GM12878 (cell line): ENCODE data around the gene GSE1. TPM values are rescaled to one million over a fixed set of nuclear protein-coding genes. Genes with fewer than 3 reads are reported as not detected.
A peak's percentile ranks its signal among the peaks of the same experiment; 100 is the strongest.

ENCODE experiments used
- ATAC-seq: fragments of 200-7000 bp; cut with Tn5 transposase; 3 replicates; pipeline ENCODE4 v1.9.1; 2020; ENCODE audit warnings: mild to moderate bottlenecking, moderate library complexity
- BruUV-seq: library from RNA; stranded (reverse); fragments of 400-500 nt; replicated peaks from 2 replicates; lab custom pipeline; 2021; lab: Mats Ljungman, UMichigan
- CTCF ChIA-PET: fragments of 300-600 bp; sonication (Branson Sonifier 250); formaldehyde crosslinking; extraction: SDS; loops from one replicate; lab custom pipeline; 2021; ENCODE audit warnings: inconsistent platforms; lab: Yijun Ruan, JAX
- POLR2A ChIA-PET: fragments of 350-600 bp; formaldehyde crosslinking; extraction: SDS; loops from one replicate; lab custom pipeline; 2021; ENCODE audit warnings: inconsistent platforms; lab: Charles Lee
- RAD21 ChIA-PET: fragments of 300-600 bp; sonication (Branson Sonifier 250); formaldehyde crosslinking; loops from one replicate; lab custom pipeline; 2023; ENCODE audit warnings: antibody characterized with exemption; ENCODE audit not compliant: unreplicated experiment; lab: Charles Lee
- SMC1A ChIA-PET: fragments of 300-600 bp; sonication (Branson Sonifier 250); formaldehyde crosslinking; loops from one replicate; lab custom pipeline; 2023; ENCODE audit not compliant: unreplicated experiment, uncharacterized antibody; lab: Charles Lee
- DNase-seq: peaks from one replicate; pipeline ENCODE4 v3.0.0-alpha.2; 2011; ENCODE audit warnings: low read depth, low spot score
- FAIRE-seq: peaks from 3 replicates; lab custom pipeline; 2011; peaks lifted over from hg19 to GRCh38; lab: Jason Lieb, UNC
- H2AFZ ChIP-seq: 2 replicates; pipeline ENCODE4 v1.6.0; 2011; ENCODE audit warnings: low read depth, low read length, control low read depth; ENCODE audit not compliant: control insufficient read depth
- H3K27ac ChIP-seq: 2 replicates; pipeline ENCODE4 v1.5.1; 2011; ENCODE audit warnings: control low read depth; ENCODE audit not compliant: control insufficient read depth, insufficient read depth
- H3K27me3 ChIP-seq, 2 experiments: replicated peaks in 1 of 2; 2 replicates each; pipeline versions ENCODE4 v1.6.0 to v1.6.1; 2011; ENCODE audit warnings: low read length in 1 of 2; ENCODE audit not compliant: control insufficient read depth in 2 of 2, insufficient read depth in 2 of 2
- H3K36me3 ChIP-seq, 2 experiments: 2 replicates each; pipeline ENCODE4 v1.5.1; 2011; ENCODE audit warnings: low read length in 1 of 2; ENCODE audit not compliant: control insufficient read depth in 2 of 2, insufficient read depth in 2 of 2
- H3K4me1 ChIP-seq: 2 replicates; pipeline ENCODE4 v1.6.1; 2011; ENCODE audit warnings: mild to moderate bottlenecking, low read length, moderate library complexity, mixed read lengths; ENCODE audit not compliant: control insufficient read depth, insufficient read depth
- H3K4me2 ChIP-seq: 2 replicates; pipeline ENCODE4 v1.6.0; 2011; ENCODE audit warnings: control low read depth; ENCODE audit not compliant: control insufficient read depth, insufficient read depth
- H3K4me3 ChIP-seq: fragments of 200-600 bp; sonication (generic); 2 replicates; pipeline ENCODE4 v1.5.1; 2016
- H3K79me2 ChIP-seq: 2 replicates; pipeline ENCODE4 v1.6.0; 2011; ENCODE audit warnings: low read length; ENCODE audit not compliant: control insufficient read depth, insufficient read depth
- H3K9ac ChIP-seq: 2 replicates; pipeline ENCODE4 v1.8.0; 2011; ENCODE audit warnings: low read length, control low read depth, mixed read lengths; ENCODE audit not compliant: control insufficient read depth, insufficient read depth
- H3K9me3 ChIP-seq: replicated peaks from 3 replicates; pipeline ENCODE4 v1.5.1; 2011; ENCODE audit warnings: mild to moderate bottlenecking, low read length; ENCODE audit not compliant: control insufficient read depth, insufficient read depth
- H4K20me1 ChIP-seq: 2 replicates; pipeline ENCODE4 v1.6.0; 2011; ENCODE audit not compliant: control insufficient read depth, insufficient read depth
- CBX3 ChIP-seq: fragments of 200-600 bp; sonication (generic); IDR thresholded peaks from 2 replicates; pipeline ENCODE4 v1.6.1; 2016; ENCODE audit warnings: low read depth, borderline replicate concordance
- MEF2B ChIP-seq: fragments of 450-650 bp; IDR thresholded peaks from 2 replicates; pipeline ENCODE4 v1.6.1; 2018; ENCODE audit warnings: mild to moderate bottlenecking, moderate library complexity; ENCODE audit not compliant: partially characterized antibody, poor library complexity, severe bottlenecking
- POLR2A ChIP-seq: IDR thresholded peaks from 2 replicates; pipeline ENCODE4 v1.6.1; 2011; ENCODE audit warnings: low read depth, mild to moderate bottlenecking, low read length
- RBBP5 ChIP-seq: fragments of 200-600 bp; sonication (generic); conservative IDR thresholded peaks from 2 replicates; pipeline ENCODE4 v1.6.1; 2016
- SREBF1 ChIP-seq: IDR thresholded peaks from 2 replicates; pipeline ENCODE4 v1.6.1; 2012; ENCODE audit warnings: mild to moderate bottlenecking, low read length
- WGBS: methylation state at CpG from one replicate; pipeline ENCODE4 v1.1.6; 2016; ENCODE audit warnings: low lambda C conversion rate; ENCODE audit not compliant: insufficient replicate concordance, insufficient coverage; ENCODE audit errors: missing lambda C conversion rate; 5-methylcytosine and 5-hydroxymethylcytosine counted together
- in situ Hi-C: fragments of 300-500 bp; cut with MboI; formaldehyde crosslinking; loops from 9 replicates; pipeline ENCODE4 v1.14.3; 2018; ENCODE audit warnings: mixed read lengths
- intact Hi-C: fragments of 100-400 bp; cut with micrococcal nuclease; formaldehyde crosslinking; loops from one replicate; pipeline ENCODE4 v1.14.2; 2022; ENCODE audit not compliant: unreplicated experiment
- polyA plus RNA-seq, 11 experiments: library from polyadenylated mRNA; depleted of rRNA in 4 of 11; unstranded in 6 of 11; stranded (reverse) in 5 of 11; fragments of >200 nt; fragmentation: Nextera tagmentation in 4 of 11; fragmentation: Illumina TruSeq in 1 of 11; extraction: Ambion mirVana in 4 of 11; extraction: Trizol in 1 of 11; gene quantifications; 1 replicate in 1 of 11; 2 replicates in 10 of 11; pipeline versions ENCODE4 v1.2.1 to v1.2.3, GENCODE V29; 2011 to 2016; ENCODE audit warnings: inconsistent platforms in 2 of 11, missing spikeins in 2 of 11, low read depth in 1 of 11
- total RNA-seq, 4 experiments: library from RNA; depleted of rRNA in 3 of 4; stranded (reverse); fragments of >200 nt in 3 of 4; fragmentation: Illumina TruSeq in 1 of 4; extraction: Trizol in 1 of 4; gene quantifications; 2 replicates each; pipeline versions ENCODE4 v1.2.1 to v1.2.3, GENCODE V29; 2013 to 2021

GSE1 gene
- total and polyA plus RNA-seq, 10 of the 15 experiments (the other 5 are each of a cell fraction or from before 2014, with no cell fraction given): 4.6 to 58.7 (median 18.2) TPM

GRCh38 chr16:85667261-85667660 is 54.1 kb downstream of the GSE1 start:
- ChIA-PET RAD21 (no interaction called here), SMC1A (no interaction called here), CTCF (no interaction called here), POLR2A (no interaction called here)
- Histone ChIP-seq H3K4me1 (no peaks in the 10 kb centered on the region), H3K4me3 (no peak overlapping the region), H3K27me3 (no peaks in the 10 kb centered on the region), H3K27ac (no peak overlapping the region), H4K20me1 (no peaks in the 10 kb centered on the region), H2AFZ (no peak overlapping the region), H3K36me3 (peaks cover 45 to 55% of the 10 kb centered on the region in 2 experiments), H3K9me3 (no peaks in the 10 kb centered on the region), H3K9ac (no peak overlapping the region), H3K79me2 (no peaks in the 10 kb centered on the region), H3K4me2 (no peak overlapping the region)
- intact Hi-C loops: no loop called here
- in situ Hi-C loops: no loop called here
- TF ChIP-seq CBX3 (no peak), POLR2A (peak; percentile 28; the same call in 1 of the 2 replicates), SREBF1 (no peak)
- no peak for DNase-seq
- ATAC-seq: no peak
- no TSS peak for BruUV-seq
- 89% methylated on average over 9 of the region's 9 CpGs for WGBS
- FAIRE-seq: no peak

DNA sequence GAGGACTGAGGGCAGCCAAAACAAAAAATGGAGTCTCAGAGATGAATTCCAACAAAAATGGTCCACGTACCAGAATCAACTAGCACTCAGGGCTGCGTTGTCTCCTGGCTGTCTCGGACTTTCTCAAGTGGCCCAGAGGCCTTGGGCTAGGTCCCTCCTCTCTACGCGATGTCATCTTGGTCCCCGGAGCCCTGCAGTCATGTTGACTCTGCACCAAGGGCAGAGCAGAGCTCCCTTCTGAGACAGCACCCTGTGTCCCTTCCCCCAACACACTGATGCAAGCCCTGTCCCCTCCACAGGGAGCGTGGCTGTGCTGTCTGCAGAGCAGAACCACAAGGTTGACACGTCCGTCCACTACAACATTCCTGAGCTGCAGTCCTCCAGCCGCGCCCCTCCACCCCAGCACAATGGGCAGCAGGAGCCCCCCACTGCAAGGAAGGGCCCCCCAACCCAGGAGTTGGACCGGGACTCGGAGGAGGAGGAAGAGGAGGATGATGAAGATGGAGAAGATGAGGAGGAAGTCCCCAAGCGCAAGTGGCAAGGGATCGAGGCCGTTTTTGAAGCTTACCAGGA is 54.8 kb downstream of the GSE1 start:
- POLR2A ChIA-PET: no interaction called here
- Histone ChIP-seq H3K27ac (no peak overlapping the region), H3K4me1 (no peaks in the 10 kb centered on the region), H3K36me3 (peaks cover 50 to 54% of the 10 kb centered on the region in 2 experiments), H4K20me1 (no peaks in the 10 kb centered on the region), H3K27me3 (no peaks in the 10 kb centered on the region), H3K9ac (no peak overlapping the region), H2AFZ (no peak overlapping the region), H3K4me3 (no peak overlapping the region), H3K4me2 (no peak overlapping the region), H3K79me2 (no peaks in the 10 kb centered on the region), H3K9me3 (no peaks in the 10 kb centered on the region)
- RAD21 ChIA-PET: no interaction called here
- SMC1A ChIA-PET: no interaction called here
- BruUV-seq: no TSS peak
- in situ Hi-C loops (no loop called here), intact Hi-C loops (no loop called here)
- ATAC-seq (peak; percentile 31; the same call in 2 of the 3 replicates), FAIRE-seq (no peak), DNase-seq (no peak)
- WGBS: 99% methylated on average over 16 of the region's 16 CpGs
- TF ChIP-seq POLR2A (peak; percentile 55; the same call in 1 of the 2 replicates), RBBP5 (no peak), MEF2B (no peak)
- CTCF ChIA-PET: interaction anchor here (0.9 kb wide), 1 partner anchor 8 kb away, joined by 3 read pairs; no protein-coding TSS in a partner anchor
